ENCODE measurements around the gene PCSK4. TPM values are rescaled to one million over a fixed set of nuclear protein-coding genes. Genes with fewer than 3 reads are reported as not detected.

PCSK4 gene
- total and polyA plus RNA-seq, 2 donors (not counting 3 experiments of a cell fraction or from before 2014, with no cell fraction given) = 1.2 to 1.7 TPM

GRCh38 chr19:1474011-1474764 lies 16.0 kb downstream of the PCSK4 start:
- Histone ChIP-seq H3K4me3 (replicated peaks in 1 of 3; ENCODE audit: insufficient read depth in 1 of 3, low read depth in 1 of 3, low read length in 3 of 3) (no peak overlapping the region), H3K4me1 (ENCODE audit: control insufficient read depth, extremely low read depth, insufficient read depth, low read length) (peaks cover 7% of the 10 kb centered on the region), H3K9me1 (replicated peaks; ENCODE audit: control insufficient read depth, extremely low read depth, insufficient read depth, low read length) (no peaks in the 10 kb centered on the region), H3K27me3 (ENCODE audit: control insufficient read depth in 2 of 2, insufficient read depth in 2 of 2, low read length in 2 of 2) (peaks cover 22 to 40% of the 10 kb centered on the region in 2 experiments), H3K36me3 (ENCODE audit: control insufficient read depth in 2 of 2, extremely low read depth in 1 of 2, insufficient read depth in 2 of 2, low read length in 2 of 2) (peaks cover 0 to 3% of the 10 kb centered on the region in 2 experiments), H3K9ac (replicated peaks; ENCODE audit: extremely low read depth, insufficient read depth, low read length) (no peak overlapping the region), H3K4me2 (ENCODE audit: insufficient read depth, low read length) (no peak overlapping the region), H2AFZ (ENCODE audit: low read depth, low read length) (no peak overlapping the region), H4K20me1 (replicated peaks; ENCODE audit: control insufficient read depth, extremely low read depth, insufficient read depth, low read length) (no peaks in the 10 kb centered on the region), H3K27ac (ENCODE audit: insufficient read depth, low read depth, low read length) (no peak overlapping the region), H3K9me3 (replicated peaks; ENCODE audit: control insufficient read depth, insufficient read depth, low read length) (no peaks in the 10 kb centered on the region), H3K79me2 (ENCODE audit: control insufficient read depth, insufficient read depth, low read length) (peaks cover 5% of the 10 kb centered on the region)
- FAIRE-seq (no peak), DNase-seq (ENCODE audit: low read depth, low spot score) (no peak)
- no TSS peak for BruUV-seq (replicated peaks)
- CTCF ChIA-PET = interaction anchor here (0.9 to 2.4 kb wide), 4 partner anchors 8 to 29 kb away, joined by 3 to 12 read pairs (median 4); no protein-coding TSS in a partner anchor
- TF ChIP-seq POLR2A (IDR thresholded peaks at IDR 0.05; ENCODE audit: low read depth, low read length) = no peak
- no peak for TF ChIP-seq MYC (IDR thresholded peaks at IDR 0.05; ENCODE audit: low read depth, low read length)
- no peak for TF ChIP-seq CTCF (IDR thresholded peaks at IDR 0.05; ENCODE audit: extremely low read depth in 1 of 2, insufficient read depth in 1 of 2, low read depth in 1 of 2, low read length in 2 of 2)
- no peak for TF ChIP-seq POLR2AphosphoS5 (IDR thresholded peaks at IDR 0.05; ENCODE audit: insufficient read depth, low read depth, low read length)
- TF ChIP-seq JUN (IDR thresholded peaks at IDR 0.05; ENCODE audit: borderline replicate concordance, insufficient read depth, insufficient read length, low read depth) = no peak
- TF ChIP-seq GATA2 (IDR thresholded peaks at IDR 0.05; ENCODE audit: insufficient read depth, insufficient read length, low read depth, low read length) = no peak
- POLR2A ChIA-PET = no interaction called here
- intact Hi-C loops (cut with micrococcal nuclease) = no loop called here
- dilution Hi-C loops (cut with MboI; ENCODE audit: extremely low pct_ligation_motif_present, low sequenced_read_pairs) = no loop called here

Data from endothelial cell of umbilical vein (primary cell).